H1 (cell line): ENCODE measurements around the gene TLR1. TPM values are rescaled to one million over a fixed set of nuclear protein-coding genes. Genes with fewer than 3 reads are reported as not detected.

Experiments used
- CTCF ChIA-PET: fragments of 300-600 bp; sonication (Branson Sonifier 250); formaldehyde crosslinking; loops from one replicate; lab custom pipeline; 2021; ENCODE audit not compliant: partially characterized antibody; lab: Charles Lee
- POLR2A ChIA-PET: fragments of 300-600 bp; sonication (Branson Sonifier 250); formaldehyde crosslinking; loops from one replicate; lab custom pipeline; 2021; ENCODE audit warnings: inconsistent platforms; ENCODE audit not compliant: partially characterized antibody; lab: Charles Lee
- DNase-seq, 2 experiments: peaks; one replicate each; pipeline versions ENCODE4 v3.0.0 to v3.0.0-alpha.2; 2010 to 2022; ENCODE audit warnings: low spot score in 2 of 2, low read depth in 1 of 2, mixed read lengths in 1 of 2
- FAIRE-seq: peaks from 2 replicates; lab custom pipeline; 2011; peaks lifted over from hg19 to GRCh38; lab: Jason Lieb, UNC
- H2AFZ ChIP-seq: 2 replicates; pipeline ENCODE4 v1.8.1; 2012; ENCODE audit warnings: low read length, inconsistent platforms
- H2AK5ac ChIP-seq: 2 replicates; pipeline ENCODE4 v1.6.1; 2013; ENCODE audit warnings: low read depth, low read length
- H2BK120ac ChIP-seq: replicated peaks from 2 replicates; pipeline ENCODE3; 2013; ENCODE audit warnings: low read depth, low read length, inconsistent platforms
- H2BK12ac ChIP-seq: 2 replicates; pipeline ENCODE4 v1.6.1; 2013; ENCODE audit warnings: low read depth, low read length
- H2BK15ac ChIP-seq: 2 replicates; pipeline ENCODE4 v1.6.1; 2013; ENCODE audit warnings: low read length
- H2BK20ac ChIP-seq: 2 replicates; pipeline ENCODE4 v1.6.1; 2013; ENCODE audit warnings: low read length
- H2BK5ac ChIP-seq: 2 replicates; pipeline ENCODE4 v1.6.1; 2013; ENCODE audit warnings: low read depth, low read length
- H3K14ac ChIP-seq: 2 replicates; pipeline ENCODE4 v1.6.1; 2013; ENCODE audit warnings: inconsistent platforms; ENCODE audit not compliant: insufficient read length
- H3K18ac ChIP-seq: 2 replicates; pipeline ENCODE4 v1.6.1; 2013; ENCODE audit warnings: low read length; ENCODE audit errors: extremely low read depth
- H3K23ac ChIP-seq: 2 replicates; pipeline ENCODE4 v1.6.1; 2013; ENCODE audit warnings: inconsistent platforms; ENCODE audit not compliant: insufficient read length
- H3K23me2 ChIP-seq: 2 replicates; pipeline ENCODE4 v1.6.1; 2013; ENCODE audit warnings: low read depth, low read length
- H3K27ac ChIP-seq: 2 replicates; pipeline ENCODE4 v1.6.1; 2011; ENCODE audit warnings: low read depth, low read length, inconsistent platforms
- H3K27me3 ChIP-seq, 4 experiments: replicated peaks in 1 of 4; 1 replicate in 1 of 4; 2 replicates in 3 of 4; pipeline versions ENCODE4 v1.6.1 to v1.8.1; 2011 to 2013; ENCODE audit warnings: low read length in 3 of 4, mild to moderate bottlenecking in 3 of 4, inconsistent platforms in 2 of 4, mixed read lengths in 2 of 4, moderate library complexity in 1 of 4; ENCODE audit not compliant: control insufficient read depth in 3 of 4, insufficient read depth in 3 of 4; ENCODE audit errors: extremely low read depth in 1 of 4
- H3K36me3 ChIP-seq, 4 experiments: 2 replicates each; pipeline versions ENCODE4 v1.6.1 to v1.8.1; 2011 to 2013; ENCODE audit warnings: mild to moderate bottlenecking in 4 of 4, low read length in 3 of 4, moderate library complexity in 2 of 4, control low read depth in 1 of 4, inconsistent platforms in 1 of 4; ENCODE audit not compliant: insufficient read depth in 4 of 4, control insufficient read depth in 2 of 4
- H3K4ac ChIP-seq: replicated peaks from 2 replicates; pipeline ENCODE3; 2013; ENCODE audit warnings: low read length, low read depth, mixed read lengths, inconsistent platforms; ENCODE audit not compliant: insufficient read length
- H3K4me1 ChIP-seq, 4 experiments: replicated peaks in 1 of 4; 1 replicate in 1 of 4; 2 replicates in 3 of 4; pipeline versions ENCODE4 v1.6.1 to v1.8.1; 2011 to 2013; ENCODE audit warnings: low read length in 3 of 4, inconsistent platforms in 2 of 4, mixed read lengths in 1 of 4; ENCODE audit not compliant: insufficient read depth in 4 of 4, control insufficient read depth in 3 of 4
- H3K4me2 ChIP-seq, 2 experiments: 2 replicates each; pipeline versions ENCODE4 v1.6.1 to v1.8.1; 2011 to 2013; ENCODE audit warnings: low read depth in 2 of 2, low read length in 2 of 2, control low read depth in 1 of 2, inconsistent platforms in 1 of 2, mild to moderate bottlenecking in 1 of 2; ENCODE audit not compliant: insufficient read depth in 1 of 2
- H3K4me3 ChIP-seq, 4 experiments: fragments of 200-600, 300-600 bp in 1 of 4; sonication (generic), shearing (Covaris generic), sonication (Bioruptor Twin) in 1 of 4; 2 replicates each; pipeline versions ENCODE4 v1.5.1 to v1.8.1; 2011 to 2016; ENCODE audit warnings: low read length in 4 of 4, low read depth in 3 of 4, control low read depth in 2 of 4, inconsistent platforms in 2 of 4, mild to moderate bottlenecking in 2 of 4, mixed read lengths in 1 of 4, moderate library complexity in 1 of 4; ENCODE audit not compliant: insufficient read depth in 2 of 4; ENCODE audit errors: extremely low read depth in 1 of 4
- H3K56ac ChIP-seq: replicated peaks from 2 replicates; pipeline ENCODE3; 2013; ENCODE audit warnings: low read depth, mild to moderate bottlenecking, mixed read lengths, low read length, inconsistent platforms; ENCODE audit not compliant: insufficient read length
- H3K79me1 ChIP-seq: 2 replicates; pipeline ENCODE4 v1.6.1; 2013; ENCODE audit warnings: low read depth, low read length, control low read depth
- H3K79me2 ChIP-seq, 2 experiments: 2 replicates each; pipeline versions ENCODE4 v1.6.1 to v1.8.1; 2012 to 2013; ENCODE audit warnings: low read length in 2 of 2, mild to moderate bottlenecking in 2 of 2, inconsistent platforms in 1 of 2; ENCODE audit not compliant: insufficient read depth in 2 of 2, control insufficient read depth in 1 of 2
- H3K9ac ChIP-seq, 4 experiments: replicated peaks in 1 of 4; 1 replicate in 1 of 4; 2 replicates in 3 of 4; pipeline versions ENCODE4 v1.6.1 to v1.8.1; 2011 to 2013; ENCODE audit warnings: low read depth in 3 of 4, low read length in 3 of 4, control low read depth in 2 of 4, mild to moderate bottlenecking in 2 of 4, moderate library complexity in 2 of 4, inconsistent platforms in 1 of 4; ENCODE audit errors: extremely low read depth in 1 of 4
- H3K9me3 ChIP-seq, 2 experiments: 2 replicates each; pipeline versions ENCODE4 v1.6.1 to v1.8.1; 2012 to 2013; ENCODE audit warnings: mild to moderate bottlenecking in 2 of 2, moderate library complexity in 2 of 2, control low read depth in 1 of 2, inconsistent platforms in 1 of 2, low read depth in 1 of 2, low read length in 1 of 2, mixed read lengths in 1 of 2; ENCODE audit not compliant: insufficient read depth in 2 of 2
- H4K20me1 ChIP-seq, 2 experiments: replicated peaks in 1 of 2; 2 replicates each; pipeline versions ENCODE3 to v1.8.1; 2011 to 2013; ENCODE audit warnings: inconsistent platforms in 2 of 2, low read length in 2 of 2, mild to moderate bottlenecking in 1 of 2; ENCODE audit not compliant: insufficient read depth in 2 of 2, control insufficient read depth in 1 of 2
- H4K5ac ChIP-seq: 2 replicates; pipeline ENCODE4 v1.6.1; 2013; ENCODE audit warnings: low read length, low read depth, mixed read lengths, inconsistent platforms; ENCODE audit not compliant: insufficient read length
- H4K8ac ChIP-seq: 2 replicates; pipeline ENCODE4 v1.8.0; 2013; ENCODE audit warnings: mild to moderate bottlenecking, moderate library complexity, low read length, inconsistent platforms; ENCODE audit not compliant: insufficient read depth; ENCODE audit errors: extremely low read depth
- H4K91ac ChIP-seq: replicated peaks from 2 replicates; pipeline ENCODE3; 2013; ENCODE audit warnings: low read length, mixed read lengths, inconsistent platforms; ENCODE audit not compliant: insufficient read length
- CHD1 ChIP-seq: IDR thresholded peaks from 2 replicates; pipeline ENCODE4 v1.6.1; 2012; ENCODE audit warnings: low read depth, low read length, improper control_type of control experiment
- TAF7 ChIP-seq: optimal IDR thresholded peaks from 2 replicates; pipeline ENCODE3; 2011; ENCODE audit warnings: low read depth, mild to moderate bottlenecking, inconsistent platforms, low read length, moderate library complexity, borderline replicate concordance
- ZNF274 ChIP-seq: IDR thresholded peaks from 2 replicates; pipeline ENCODE4 v1.7.0; 2012; ENCODE audit warnings: low read length, borderline replicate concordance; ENCODE audit errors: extremely low read depth
- WGBS, 2 experiments: shearing (Covaris generic) in 1 of 2; methylation state at CpG; one replicate each; pipeline versions ENCODE4 v1.1.6 to v1.1.7; 2013 to 2015; ENCODE audit warnings: low lambda C conversion rate in 2 of 2, mixed read lengths in 2 of 2, inconsistent platforms in 1 of 2, low coverage in 1 of 2, missing lambda C conversion rate in 1 of 2; ENCODE audit not compliant: insufficient replicate concordance in 2 of 2, insufficient coverage in 1 of 2, insufficient read length in 1 of 2; ENCODE audit errors: extremely low coverage in 1 of 2, missing lambda C conversion rate in 1 of 2; 5-methylcytosine and 5-hydroxymethylcytosine counted together
- polyA plus RNA-seq, 7 experiments: library from polyadenylated mRNA; depleted of rRNA in 3 of 7; stranded (reverse) in 5 of 7; unstranded in 2 of 7; fragments of >200 nt in 5 of 7; fragments of 200-250 nt in 2 of 7; gene quantifications; 1 replicate in 5 of 7; 2 replicates in 1 of 7; 4 replicates in 1 of 7; pipeline versions ENCODE4 v1.2.1 to v1.2.3, GENCODE V29; 2011 to 2013; ENCODE audit warnings: missing spikeins in 2 of 7, mixed read lengths in 2 of 7
- total RNA-seq: library from RNA; stranded (reverse); fragmentation: NEBNext Ultra II Directional; extraction: Animal tissue kit (Norgen Biotek cat#: 25700); gene quantifications from 2 replicates; pipeline ENCODE4 v1.2.1, GENCODE V29; 2021
- TF ChIP-seq, protein P1 (sequence below): IDR thresholded peaks from 2 replicates; pipeline ENCODE4 v1.6.1; 2012; ENCODE audit warnings: inconsistent platforms

TLR1 gene
- total and polyA plus RNA-seq, 2 of the 8 experiments (the other 6 are each of a cell fraction or from before 2014, with no cell fraction given): not detected

DNA sequence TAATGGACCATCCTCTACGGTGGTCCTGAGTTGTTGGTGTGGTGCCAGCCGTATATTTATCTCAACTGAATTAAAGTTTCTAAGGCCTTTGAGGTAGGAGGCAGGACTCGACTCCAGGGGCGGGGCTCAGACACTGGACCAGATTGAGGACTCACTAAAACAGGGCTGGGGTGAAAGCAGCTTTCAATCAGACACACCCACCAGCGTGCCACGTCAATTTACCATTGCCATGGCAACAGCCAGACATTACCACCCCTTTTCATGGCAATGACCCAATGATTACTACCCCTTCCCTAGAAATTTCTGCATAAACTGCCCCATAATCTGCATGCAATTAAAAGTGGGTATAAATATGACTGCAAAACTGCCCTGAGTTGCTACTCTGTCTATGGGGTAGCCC is 6.7 kb upstream of the TLR1 start:
- H2BK15ac ChIP-seq: no peak overlapping the region
- FAIRE-seq (no peak), DNase-seq (no peak)
- H3K4me1 ChIP-seq: no peaks in the 10 kb centered on the region
- WGBS, 2 experiments: 86% methylated on average over 6 of the region's 6 CpGs; no CpG with 5 or more reads in 1 of the 2 experiments
- no peak overlapping the region for H3K14ac ChIP-seq
- H2AFZ ChIP-seq: no peak overlapping the region
- no peaks in the 10 kb centered on the region for H3K23me2 ChIP-seq
- no peaks in the 10 kb centered on the region for H3K79me1 ChIP-seq
- no peak overlapping the region for H3K4ac ChIP-seq
- no peak overlapping the region for H3K23ac ChIP-seq
- H3K27me3 ChIP-seq: no peaks in the 10 kb centered on the region
- no peak overlapping the region for H3K4me2 ChIP-seq
- no peak overlapping the region for H3K27ac ChIP-seq
- H4K91ac ChIP-seq: no peak overlapping the region
- POLR2A ChIA-PET: no interaction called here
- no peak overlapping the region for H2BK12ac ChIP-seq
- no peaks in the 10 kb centered on the region for H3K36me3 ChIP-seq
- no peak overlapping the region for H2BK20ac ChIP-seq
- no peak overlapping the region for H3K4me3 ChIP-seq
- H2AK5ac ChIP-seq: no peak overlapping the region
- no peak overlapping the region for H3K9ac ChIP-seq
- no peak overlapping the region for H4K5ac ChIP-seq
- H2BK120ac ChIP-seq: no peak overlapping the region
- peaks cover 6 to 14% of the 10 kb centered on the region in 2 experiments; a peak in 3 of 4 replicates for H3K9me3 ChIP-seq
- H4K20me1 ChIP-seq: no peaks in the 10 kb centered on the region
- no peak overlapping the region for H3K56ac ChIP-seq
- H3K18ac ChIP-seq: no peak overlapping the region
- CTCF ChIA-PET: no interaction called here
- no peaks in the 10 kb centered on the region for H3K79me2 ChIP-seq
- H4K8ac ChIP-seq: no peak overlapping the region
- H2BK5ac ChIP-seq: no peak overlapping the region
- no peak for TF ChIP-seq ZNF274
- TF ChIP-seq CHD1: no peak
- no peak for TF ChIP-seq TAF7
- TF ChIP-seq, protein P1, sequence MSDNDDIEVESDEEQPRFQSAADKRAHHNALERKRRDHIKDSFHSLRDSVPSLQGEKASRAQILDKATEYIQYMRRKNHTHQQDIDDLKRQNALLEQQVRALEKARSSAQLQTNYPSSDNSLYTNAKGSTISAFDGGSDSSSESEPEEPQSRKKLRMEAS: no peak
